ENCODE measurements around the gene ELF2.
"Not testable (repeated sequence)": the region's sequence is repeated elsewhere in the genome, so short reads cannot be mapped to it uniquely, and the experiment has no call there.

Gene ELF2

DNA sequence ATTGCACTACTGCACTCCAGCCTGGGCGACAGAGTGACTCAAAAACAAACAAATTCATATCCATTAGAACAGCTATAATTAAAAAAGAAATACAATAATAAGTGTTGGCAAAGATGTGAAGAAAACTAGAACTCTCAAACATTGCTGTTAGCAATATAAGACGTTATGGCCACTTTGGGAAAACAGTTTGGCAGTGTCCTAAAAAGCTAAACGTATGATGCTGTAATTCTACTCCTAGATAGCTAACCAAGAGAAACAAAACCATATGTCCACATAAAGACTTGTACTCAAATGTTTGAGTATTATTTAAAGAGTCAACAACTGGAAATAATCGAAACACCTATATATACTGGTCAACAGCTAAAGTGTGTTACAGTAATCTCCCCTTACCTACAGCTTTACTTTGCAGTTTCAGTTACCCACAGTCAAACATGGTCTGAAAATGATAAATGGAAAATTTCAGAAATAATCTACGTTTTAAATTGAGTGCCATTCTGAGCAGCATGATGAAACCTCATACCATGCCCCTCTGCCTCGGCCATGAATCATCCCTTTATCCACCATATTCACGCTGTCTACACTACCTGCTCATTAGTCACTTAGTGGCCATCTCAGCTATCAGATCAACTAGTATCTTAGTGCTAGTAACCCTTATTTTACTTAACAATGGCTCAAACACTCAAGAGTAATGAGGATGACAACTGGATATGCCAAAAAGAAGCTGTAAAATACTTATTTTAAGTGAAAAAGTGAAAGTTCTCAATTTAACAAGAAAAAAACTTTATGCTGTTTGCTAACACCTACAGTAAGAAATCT, 4.9 kb downstream of the ELF2 start:
- Mint-ChIP-seq H3K36me3 (ENCODE audit: low read depth) (peaks cover 2% of the 10 kb centered on the region), H3K27me3 (ENCODE audit: low read depth) (peaks cover 22% of the 10 kb centered on the region), H3K4me1 (ENCODE audit: low read depth) (peaks cover 28% of the 10 kb centered on the region), H3K27ac (no peak overlapping the region), H3K9me3 (no peaks in the 10 kb centered on the region), H3K4me3 (no peak overlapping the region)
- DNase-seq (ENCODE audit: low spot score), result no peak

DNA sequence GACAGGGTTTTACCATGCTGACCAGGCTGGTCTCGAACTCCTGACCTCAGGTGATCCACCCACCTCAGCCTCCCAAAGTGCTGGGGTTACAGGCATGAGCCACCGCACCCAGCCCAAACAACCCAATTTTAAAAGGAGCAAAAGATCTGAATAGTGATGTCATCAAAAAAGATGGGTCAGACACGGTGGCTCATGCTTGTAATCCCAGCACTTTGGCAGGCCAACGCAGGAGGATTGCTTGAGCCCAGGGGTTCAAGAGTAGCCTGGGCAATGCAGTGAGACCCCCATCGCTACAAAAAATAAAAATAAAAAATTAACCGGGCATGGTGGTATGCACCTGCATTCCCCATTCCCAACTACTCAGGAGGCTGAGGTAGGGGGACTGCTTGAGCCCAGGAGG, 6.1 kb downstream of the ELF2 start:
- peaks cover 2% of the 10 kb centered on the region for H3K36me3 Mint-ChIP-seq (ENCODE audit: low read depth)
- no peaks in the 10 kb centered on the region for H3K9me3 Mint-ChIP-seq
- H3K27ac Mint-ChIP-seq, result no peak overlapping the region
- H3K27me3 Mint-ChIP-seq (ENCODE audit: low read depth), result peaks cover 20% of the 10 kb centered on the region
- no peak overlapping the region for H3K4me3 Mint-ChIP-seq
- H3K4me1 Mint-ChIP-seq (ENCODE audit: low read depth), result peaks cover 27% of the 10 kb centered on the region
- no peak for DNase-seq (ENCODE audit: low spot score)

DNA sequence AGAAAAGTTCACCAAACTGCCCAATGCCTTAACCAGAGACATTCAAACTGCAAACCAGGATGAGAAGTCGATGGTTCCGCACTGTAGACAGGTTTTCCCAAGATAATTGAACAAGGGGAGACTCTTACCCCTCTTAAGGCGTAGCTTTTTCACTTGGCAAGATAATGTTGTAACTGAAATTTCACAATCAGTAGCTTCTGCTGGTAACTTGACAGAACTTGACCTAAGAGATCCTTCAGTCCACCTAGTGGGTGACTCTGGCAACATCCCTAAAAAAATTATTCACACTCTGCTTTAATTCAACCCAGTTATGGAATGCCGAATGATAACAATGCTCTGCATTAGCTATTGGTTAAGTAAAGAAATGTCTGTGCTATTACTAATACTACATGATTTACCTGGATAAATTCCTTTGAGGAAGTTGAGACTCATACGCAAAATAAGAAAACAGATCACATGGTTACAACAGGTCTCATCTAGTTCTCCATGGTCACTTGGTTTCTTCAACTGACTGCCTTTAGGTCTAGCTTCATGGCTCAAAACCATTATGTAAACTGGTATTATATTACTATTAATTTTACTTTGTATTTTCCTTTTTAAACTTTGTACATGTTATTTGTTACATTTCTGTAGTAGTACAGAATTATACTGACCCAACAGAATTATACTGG, 9.1 kb downstream of the ELF2 start:
- no peak for DNase-seq (ENCODE audit: low spot score)
- H3K4me3 Mint-ChIP-seq, result no peak overlapping the region
- peaks cover 2% of the 10 kb centered on the region for H3K27me3 Mint-ChIP-seq (ENCODE audit: low read depth)
- H3K36me3 Mint-ChIP-seq (ENCODE audit: low read depth), result no peaks in the 10 kb centered on the region
- no peaks in the 10 kb centered on the region for H3K9me3 Mint-ChIP-seq
- H3K4me1 Mint-ChIP-seq (ENCODE audit: low read depth), result peaks cover 15% of the 10 kb centered on the region
- H3K27ac Mint-ChIP-seq, result no peak overlapping the region

DNA sequence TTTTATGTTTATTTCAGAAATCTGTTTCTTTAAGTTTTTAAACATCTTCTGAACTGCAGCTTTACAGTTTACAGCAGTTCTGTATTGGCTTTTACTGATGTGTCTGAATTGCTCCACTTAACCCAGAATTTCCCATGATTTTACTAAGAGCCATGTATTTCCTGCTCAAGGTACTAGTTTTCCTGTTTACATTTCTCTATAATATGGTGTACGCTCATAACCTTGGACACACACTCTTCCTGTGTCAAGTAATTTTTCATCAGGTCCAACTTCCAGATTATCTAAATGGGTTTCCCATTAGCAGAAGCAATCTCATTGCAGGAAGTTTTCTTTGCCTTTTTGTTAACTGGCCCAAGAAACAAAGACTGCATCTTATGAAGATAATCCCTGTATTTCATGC, 12.3 kb downstream of the ELF2 start:
- Mint-ChIP-seq H3K27me3 (ENCODE audit: low read depth) (no peaks in the 10 kb centered on the region), H3K27ac (no peak overlapping the region), H3K4me1 (ENCODE audit: low read depth) (peaks cover 11% of the 10 kb centered on the region), H3K9me3 (no peaks in the 10 kb centered on the region), H3K36me3 (ENCODE audit: low read depth) (no peaks in the 10 kb centered on the region), H3K4me3 (no peak overlapping the region)
- no peak for DNase-seq (ENCODE audit: low spot score)

DNA sequence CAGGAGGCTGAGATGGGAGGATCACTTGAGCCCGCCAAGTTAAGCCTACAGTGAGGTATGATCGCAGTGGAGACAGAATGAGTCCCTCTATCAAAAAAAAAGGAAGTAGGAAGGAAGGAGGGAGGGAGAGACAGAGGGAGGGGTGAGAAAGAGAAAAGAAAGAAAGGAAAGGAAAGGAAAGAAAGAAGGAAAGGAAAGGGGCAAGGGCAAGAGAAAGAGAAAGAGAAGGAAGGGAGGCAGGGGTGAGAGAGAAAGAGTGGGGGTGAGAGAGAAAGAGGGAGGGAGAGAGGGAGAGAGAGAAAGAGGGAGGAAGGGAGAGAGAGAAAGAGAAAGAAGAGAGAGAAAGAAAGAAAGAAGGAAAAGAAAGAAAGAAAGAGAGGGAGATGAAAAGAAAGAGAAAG, 13.2 kb downstream of the ELF2 start:
- Mint-ChIP-seq H3K4me1 (ENCODE audit: low read depth) (peaks cover 11% of the 10 kb centered on the region), H3K36me3 (ENCODE audit: low read depth) (no peaks in the 10 kb centered on the region), H3K27me3 (ENCODE audit: low read depth) (no peaks in the 10 kb centered on the region), H3K9me3 (no peaks in the 10 kb centered on the region), H3K27ac (no peak overlapping the region), H3K4me3 (no peak overlapping the region)
- no peak for DNase-seq (ENCODE audit: low spot score)

DNA sequence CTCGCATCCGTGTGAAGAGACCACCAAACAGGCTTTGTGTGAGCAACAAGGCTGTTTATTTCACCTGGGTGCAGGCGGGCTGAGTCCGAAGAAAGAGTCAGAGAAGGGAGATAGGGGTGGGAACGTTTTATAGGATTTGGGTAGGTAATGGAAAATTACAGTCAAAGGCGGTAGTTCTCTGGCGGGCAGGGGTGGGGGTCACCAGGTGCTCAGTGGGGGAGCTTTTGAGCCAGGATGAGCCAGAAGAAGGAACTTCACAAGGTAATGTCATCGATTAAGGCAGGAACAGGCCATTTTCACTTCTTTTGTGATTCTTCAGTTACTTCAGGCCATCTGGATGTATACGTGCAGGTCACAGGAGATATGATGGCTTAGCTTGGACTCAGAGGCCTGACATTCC, 19.0 kb downstream of the ELF2 start:
- not testable (repeated sequence) for H3K27ac Mint-ChIP-seq; DNase-seq (ENCODE audit: low spot score); H3K4me3 Mint-ChIP-seq; H3K4me1 Mint-ChIP-seq (ENCODE audit: low read depth); H3K27me3 Mint-ChIP-seq (ENCODE audit: low read depth); H3K9me3 Mint-ChIP-seq; H3K36me3 Mint-ChIP-seq (ENCODE audit: low read depth)

DNA sequence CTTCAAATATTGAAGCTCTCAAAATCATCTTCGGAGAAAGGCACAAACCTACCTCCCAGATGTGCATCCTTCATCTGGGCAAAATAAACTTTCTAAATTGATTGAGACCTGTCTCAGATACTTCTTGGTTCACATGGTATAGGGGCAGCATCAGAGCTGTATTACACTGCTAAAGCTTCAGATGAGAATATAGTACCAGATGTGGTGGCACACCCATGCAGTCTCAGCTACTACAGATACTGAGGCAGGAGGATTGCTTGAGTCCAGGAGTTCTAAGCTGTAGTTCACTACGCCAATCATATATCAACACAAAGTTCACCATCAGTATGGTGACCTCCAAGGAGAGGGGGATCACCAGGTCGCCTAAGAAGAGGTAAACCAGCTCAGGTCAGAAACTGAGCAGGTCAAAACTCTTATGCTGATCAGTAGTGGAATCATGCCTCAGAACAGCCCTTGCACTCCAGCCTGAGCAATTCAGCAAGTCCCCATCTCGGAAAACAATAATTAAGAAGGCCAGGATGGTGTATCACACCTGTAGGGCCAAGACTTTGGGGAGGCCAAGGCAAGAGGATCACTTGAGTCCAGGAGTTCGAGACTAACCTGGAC, 22.0 kb downstream of the ELF2 start:
- H3K27ac Mint-ChIP-seq, result no peak overlapping the region
- H3K4me3 Mint-ChIP-seq, result no peak overlapping the region
- no peak for DNase-seq (ENCODE audit: low spot score)
- H3K9me3 Mint-ChIP-seq, result no peaks in the 10 kb centered on the region
- H3K4me1 Mint-ChIP-seq (ENCODE audit: low read depth), result peaks cover 2% of the 10 kb centered on the region
- H3K36me3 Mint-ChIP-seq (ENCODE audit: low read depth), result no peaks in the 10 kb centered on the region
- peaks cover 3% of the 10 kb centered on the region for H3K27me3 Mint-ChIP-seq (ENCODE audit: low read depth)

DNA sequence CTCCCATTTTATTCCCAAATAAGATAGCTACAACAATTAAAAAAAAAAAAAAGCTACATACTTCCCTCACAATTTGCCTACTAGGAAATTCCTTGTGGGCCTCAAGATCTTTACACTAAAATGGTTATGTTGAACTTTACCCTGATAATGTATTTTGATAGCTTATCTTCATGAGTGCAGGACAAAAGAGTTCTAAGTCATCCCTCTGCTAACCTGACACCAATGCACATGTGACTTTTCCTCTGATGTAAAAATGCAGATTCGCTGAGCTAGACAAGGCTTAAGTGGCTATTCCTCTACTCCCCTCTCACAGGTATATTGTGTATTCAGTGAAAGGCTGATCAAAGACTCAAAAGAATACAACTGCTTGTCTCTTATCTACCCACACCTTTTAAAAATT, 22.5 kb downstream of the ELF2 start:
- Mint-ChIP-seq H3K4me1 (ENCODE audit: low read depth) (peaks cover 2% of the 10 kb centered on the region), H3K27me3 (ENCODE audit: low read depth) (peaks cover 3% of the 10 kb centered on the region)

DNA sequence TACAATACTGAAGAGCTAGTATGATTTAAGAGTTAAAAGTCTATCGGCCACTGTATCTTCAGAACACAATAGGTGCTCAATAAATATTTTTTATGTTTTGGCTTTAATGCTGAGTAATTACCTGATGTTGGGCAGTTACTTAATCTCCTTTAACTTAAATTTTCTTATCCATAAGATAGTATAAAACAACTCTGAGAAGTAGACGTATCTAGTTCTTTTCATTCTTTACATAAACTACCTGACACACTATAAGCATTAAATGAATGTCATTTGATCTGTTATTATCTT, 22.9 kb downstream of the ELF2 start:
- Mint-ChIP-seq H3K36me3 (ENCODE audit: low read depth) (no peaks in the 10 kb centered on the region), H3K27ac (no peak overlapping the region), H3K9me3 (no peaks in the 10 kb centered on the region), H3K27me3 (ENCODE audit: low read depth) (peaks cover 3% of the 10 kb centered on the region), H3K4me1 (ENCODE audit: low read depth) (peaks cover 2% of the 10 kb centered on the region), H3K4me3 (no peak overlapping the region)
- DNase-seq (ENCODE audit: low spot score), result no peak

More for the DNA sequence above, 22.5 kb downstream of the ELF2 start:
- no peak overlapping the region for H3K27ac Mint-ChIP-seq
- H3K36me3 Mint-ChIP-seq (ENCODE audit: low read depth), result no peaks in the 10 kb centered on the region
- no peaks in the 10 kb centered on the region for H3K9me3 Mint-ChIP-seq
- H3K4me3 Mint-ChIP-seq, result no peak overlapping the region
- no peak for DNase-seq (ENCODE audit: low spot score)

DNA sequence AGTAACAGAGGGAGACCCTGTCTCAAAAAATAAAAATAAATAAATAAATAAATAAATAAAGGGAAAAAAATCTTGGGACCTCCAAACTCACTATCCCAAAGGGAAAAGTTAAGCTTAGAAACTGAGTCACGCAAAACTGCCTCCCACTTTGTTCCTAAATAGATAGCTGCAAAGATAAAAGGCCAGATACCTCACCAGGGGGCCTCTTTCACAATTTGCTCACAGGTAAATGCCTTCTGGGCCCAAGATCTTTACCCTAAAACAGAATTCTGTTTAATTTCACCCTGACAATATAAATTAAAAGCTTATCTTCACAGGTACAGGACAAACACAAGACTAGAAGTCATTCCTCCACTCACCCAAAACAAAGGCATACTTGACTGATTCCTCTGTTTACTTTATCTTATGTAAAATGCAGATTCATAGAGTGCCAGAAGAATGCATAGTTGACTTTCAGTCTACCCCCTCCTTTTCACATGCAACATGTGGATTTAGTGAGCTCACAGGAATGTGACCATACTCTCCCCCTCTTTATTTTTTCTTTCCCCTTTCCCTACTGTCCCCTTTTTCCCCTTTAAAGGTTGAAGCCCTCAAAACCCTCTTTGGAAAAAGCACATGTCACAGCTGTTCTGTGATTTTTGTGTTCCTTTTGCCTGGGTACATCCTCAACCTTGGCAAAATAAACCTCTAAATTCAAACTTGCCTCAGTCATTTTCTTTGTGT, 23.4 kb downstream of the ELF2 start:
- H3K4me3 Mint-ChIP-seq, result no peak overlapping the region
- DNase-seq (ENCODE audit: low spot score), result no peak
- H3K27ac Mint-ChIP-seq, result no peak overlapping the region
- peaks cover 3% of the 10 kb centered on the region for H3K27me3 Mint-ChIP-seq (ENCODE audit: low read depth)
- H3K9me3 Mint-ChIP-seq, result no peaks in the 10 kb centered on the region
- H3K4me1 Mint-ChIP-seq (ENCODE audit: low read depth), result peaks cover 2% of the 10 kb centered on the region
- H3K36me3 Mint-ChIP-seq (ENCODE audit: low read depth), result no peaks in the 10 kb centered on the region

DNA sequence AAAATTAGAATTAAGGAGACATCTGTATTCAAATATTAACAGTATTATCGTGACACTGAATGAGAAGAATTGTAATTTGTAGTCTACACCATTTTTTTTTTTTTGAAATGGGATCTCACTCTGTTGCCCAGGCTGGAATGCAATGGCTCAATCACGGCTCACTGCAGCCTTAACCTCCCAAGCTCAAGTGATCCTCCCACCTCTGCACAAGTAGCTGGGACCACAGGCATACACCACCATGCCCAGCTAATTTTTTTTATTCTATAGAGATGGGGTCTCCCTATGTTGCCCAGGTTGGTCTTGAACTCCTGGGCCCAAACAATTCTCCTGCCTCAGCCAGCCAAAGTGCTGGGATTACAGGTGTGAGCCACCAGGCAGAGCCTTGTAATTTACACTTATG, 24.8 kb downstream of the ELF2 start:
- DNase-seq (ENCODE audit: low spot score), result no peak
- Mint-ChIP-seq H3K4me3 (no peak overlapping the region), H3K27me3 (ENCODE audit: low read depth) (peaks cover 3% of the 10 kb centered on the region), H3K27ac (no peak overlapping the region), H3K36me3 (ENCODE audit: low read depth) (peaks cover under 1% of the 10 kb centered on the region), H3K9me3 (no peaks in the 10 kb centered on the region), H3K4me1 (ENCODE audit: low read depth) (peaks cover 3% of the 10 kb centered on the region)

DNA sequence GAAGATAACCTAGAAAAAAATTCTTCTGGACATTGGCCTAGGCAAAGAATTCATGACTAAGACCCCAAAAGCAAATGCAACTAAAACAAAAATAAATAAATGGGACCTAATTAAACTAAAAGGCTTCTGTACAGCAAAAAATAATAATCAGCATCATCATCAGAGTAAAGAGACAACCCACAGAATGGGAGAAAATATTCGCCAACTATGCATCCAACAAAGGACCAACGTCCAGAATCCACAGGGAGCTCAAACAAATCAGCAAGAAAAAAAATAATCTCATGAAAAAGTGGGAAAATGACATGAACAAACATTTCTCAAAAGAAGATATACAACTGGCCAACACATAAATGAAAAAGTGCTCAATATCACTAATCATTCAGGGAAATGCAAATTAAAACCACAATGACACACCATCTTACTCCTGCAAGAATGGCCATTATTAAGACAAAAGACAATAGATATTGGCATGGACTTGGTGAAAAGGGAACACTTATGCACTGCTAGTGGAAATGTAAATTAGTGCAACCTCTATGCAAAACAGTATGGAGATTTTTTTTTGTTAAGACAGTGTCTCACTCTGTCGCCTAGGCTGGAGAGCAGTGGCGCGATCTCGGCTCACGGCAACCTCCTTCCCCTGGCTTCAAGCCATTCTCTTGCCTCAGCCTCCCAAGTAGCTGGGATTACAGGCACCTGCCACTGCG, 29.9 kb downstream of the ELF2 start:
- Mint-ChIP-seq H3K27me3 (ENCODE audit: low read depth) (peaks cover 3% of the 10 kb centered on the region), H3K36me3 (ENCODE audit: low read depth) (peaks cover 9% of the 10 kb centered on the region), H3K4me1 (ENCODE audit: low read depth) (peaks cover 30% of the 10 kb centered on the region), H3K27ac (no peak overlapping the region), H3K4me3 (no peak overlapping the region), H3K9me3 (peaks cover 6% of the 10 kb centered on the region)
- no peak for DNase-seq (ENCODE audit: low spot score)

DNA sequence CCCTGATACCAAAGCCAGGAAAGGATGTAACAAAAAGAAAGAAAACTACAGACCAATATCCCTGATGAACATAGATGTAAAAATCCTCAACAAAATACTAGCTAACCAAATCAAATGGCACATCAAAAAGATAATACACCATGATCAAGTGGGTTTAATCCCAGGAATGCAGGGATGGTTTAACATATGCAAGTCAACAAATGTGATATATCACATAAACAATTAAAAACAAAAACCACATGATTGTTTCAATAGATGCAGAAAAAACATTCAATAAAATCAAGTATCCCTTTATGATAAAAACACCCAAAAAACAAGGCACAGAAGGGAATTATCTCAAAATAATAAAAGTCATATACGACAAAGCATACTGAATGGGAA, 31.5 kb downstream of the ELF2 start:
- no peak overlapping the region for H3K27ac Mint-ChIP-seq
- DNase-seq (ENCODE audit: low spot score), result no peak
- peaks cover 6% of the 10 kb centered on the region for H3K9me3 Mint-ChIP-seq
- no peak overlapping the region for H3K4me3 Mint-ChIP-seq
- H3K27me3 Mint-ChIP-seq (ENCODE audit: low read depth), result peaks cover 3% of the 10 kb centered on the region
- H3K4me1 Mint-ChIP-seq (ENCODE audit: low read depth), result peaks cover 34% of the 10 kb centered on the region
- peaks cover 9% of the 10 kb centered on the region for H3K36me3 Mint-ChIP-seq (ENCODE audit: low read depth)

All from T-helper 2 cell treated with Interferon-gamma antibody and Interleukin-4, amounts not matched to agents 5 μg/mL and 100 μg/mL, for 36 hours (primary cell).